Keratinocyte (primary cell): ENCODE data around the gene CEP164. TPM values are rescaled to one million over a fixed set of nuclear protein-coding genes. Genes with fewer than 3 reads are reported as not detected.

Source experiments
- DNase-seq: peaks from one replicate; pipeline ENCODE4 v3.0.0-alpha.2; 2011; ENCODE audit warnings: low read depth, missing footprints, low spot score
- FAIRE-seq: peaks from 2 replicates; lab custom pipeline; 2011; peaks lifted over from hg19 to GRCh38; lab: Jason Lieb, UNC
- H2AFZ ChIP-seq: 2 replicates; pipeline ENCODE4 v1.6.0; 2012; ENCODE audit warnings: low read length, control low read depth, inconsistent platforms; ENCODE audit not compliant: control insufficient read depth
- H3K27ac ChIP-seq: 2 replicates; pipeline ENCODE4 v1.5.1; 2011; ENCODE audit warnings: low read length; ENCODE audit not compliant: control insufficient read depth, insufficient read depth
- H3K27me3 ChIP-seq: 3 replicates; pipeline ENCODE4 v1.6.0; 2011; ENCODE audit warnings: low read length; ENCODE audit not compliant: control insufficient read depth, insufficient read depth; ENCODE audit errors: extremely low read depth
- H3K36me3 ChIP-seq, 2 experiments: 2 replicates in 1 of 2; 3 replicates in 1 of 2; pipeline ENCODE4 v1.5.1; 2011; ENCODE audit warnings: low read length in 2 of 2, mild to moderate bottlenecking in 1 of 2; ENCODE audit not compliant: control insufficient read depth in 2 of 2, insufficient read depth in 2 of 2; ENCODE audit errors: extremely low read depth in 1 of 2
- H3K4me1 ChIP-seq: 3 replicates; pipeline ENCODE4 v1.5.1; 2011; ENCODE audit warnings: low read length; ENCODE audit not compliant: control insufficient read depth, insufficient read depth; ENCODE audit errors: extremely low read depth
- H3K4me2 ChIP-seq: 3 replicates; pipeline ENCODE4 v1.6.0; 2011; ENCODE audit warnings: low read depth, low read length; ENCODE audit not compliant: control insufficient read depth, insufficient read depth; ENCODE audit errors: extremely low read depth
- H3K4me3 ChIP-seq, 3 experiments: fragments of 200-600 bp in 1 of 3; sonication (generic) in 1 of 3; 2 replicates in 2 of 3; 3 replicates in 1 of 3; pipeline ENCODE4 v1.5.1; 2011 to 2016; ENCODE audit warnings: low read length in 3 of 3, mild to moderate bottlenecking in 3 of 3, control low read depth in 2 of 3, inconsistent platforms in 1 of 3, low read depth in 1 of 3, mixed read lengths in 1 of 3, mixed run types in 1 of 3, moderate library complexity in 1 of 3; ENCODE audit not compliant: control insufficient read depth in 2 of 3, insufficient read depth in 2 of 3; ENCODE audit errors: extremely low read depth in 1 of 3
- H3K79me2 ChIP-seq: 2 replicates; pipeline ENCODE4 v1.6.0; 2012; ENCODE audit warnings: low read length; ENCODE audit not compliant: control insufficient read depth, insufficient read depth
- H3K9ac ChIP-seq: 3 replicates; pipeline ENCODE4 v1.6.0; 2011; ENCODE audit warnings: low read length; ENCODE audit not compliant: control insufficient read depth, insufficient read depth; ENCODE audit errors: extremely low read depth
- H3K9me1 ChIP-seq: 3 replicates; pipeline ENCODE4 v1.6.0; 2011; ENCODE audit warnings: low read length; ENCODE audit not compliant: control insufficient read depth, insufficient read depth; ENCODE audit errors: extremely low read depth
- H3K9me3 ChIP-seq: 2 replicates; pipeline ENCODE4 v1.5.1; 2012; ENCODE audit warnings: low read depth, low read length; ENCODE audit not compliant: control insufficient read depth
- H4K20me1 ChIP-seq: 3 replicates; pipeline ENCODE4 v1.6.0; 2011; ENCODE audit warnings: low read length; ENCODE audit not compliant: control insufficient read depth, insufficient read depth; ENCODE audit errors: extremely low read depth
- CTCF ChIP-seq, 3 experiments: IDR thresholded peaks in 1 of 3; conservative IDR thresholded peaks in 1 of 3; optimal IDR thresholded peaks in 1 of 3; 2 replicates in 2 of 3; 3 replicates in 1 of 3; pipeline versions ENCODE3 to v1.5.1; 2011; ENCODE audit warnings: low read length in 3 of 3, mild to moderate bottlenecking in 3 of 3, moderate library complexity in 2 of 3, control low read depth in 1 of 3, inconsistent platforms in 1 of 3; ENCODE audit not compliant: insufficient read depth in 2 of 3; ENCODE audit errors: extremely low read depth in 1 of 3
- EZH2 ChIP-seq: IDR thresholded peaks from one replicate; pipeline ENCODE4 v1.6.1; 2012; ENCODE audit warnings: inconsistent platforms, mild to moderate bottlenecking, low read length, moderate library complexity
- dilution Hi-C: fragments of 300-500 bp; cut with MboI; formaldehyde crosslinking; loops from one replicate; pipeline ENCODE4 v1.7.0; 2020; ENCODE audit warnings: low sequenced_read_pairs; ENCODE audit not compliant: extremely low pct_ligation_motif_present
- polyA plus RNA-seq, 5 experiments: library from polyadenylated mRNA; depleted of rRNA in 3 of 5; stranded (reverse) in 3 of 5; stranded (forward) in 1 of 5; unstranded in 1 of 5; fragments of >200 nt; gene quantifications; 1 replicate in 1 of 5; 2 replicates in 3 of 5; 3 replicates in 1 of 5; pipeline versions ENCODE4 v1.2.1 to v1.2.3, GENCODE V29; 2011 to 2012; ENCODE audit warnings: missing spikeins in 2 of 5, low read depth in 1 of 5, low replicate concordance in 1 of 5

CEP164 gene
- polyA plus RNA-seq, 1 donor (not counting 4 experiments of a cell fraction or from before 2014, with no cell fraction given): 15.1 TPM

- no peaks in the 10 kb centered on the region for H4K20me1 ChIP-seq
- peaks cover 11% of the 10 kb centered on the region for H3K27me3 ChIP-seq
- no peak overlapping the region for H3K4me2 ChIP-seq
- peaks cover 5% of the 10 kb centered on the region for H3K4me1 ChIP-seq
- no peaks in the 10 kb centered on the region for H3K9me3 ChIP-seq
- H3K79me2 ChIP-seq: no peaks in the 10 kb centered on the region
- H3K9ac ChIP-seq: no peak overlapping the region
- H3K36me3 ChIP-seq: no peaks in the 10 kb centered on the region
- no peaks in the 10 kb centered on the region for H3K9me1 ChIP-seq
- H3K27ac ChIP-seq: no peak overlapping the region
- no peak overlapping the region for H3K4me3 ChIP-seq
- DNase-seq (peak; percentile 4), FAIRE-seq (peak; percentile 53)
- no peak for TF ChIP-seq CTCF (optimal IDR thresholded peaks at IDR 0.05 in 1 of 3, IDR thresholded peaks at IDR 0.05 in 1 of 3, conservative IDR thresholded peaks at IDR 0.05 in 1 of 3; ENCODE audit: extremely low read depth in 1 of 3, insufficient read depth in 2 of 3, low read length in 3 of 3)
- TF ChIP-seq EZH2: no peak
- H2AFZ ChIP-seq: no peak overlapping the region
- dilution Hi-C loops: no loop called here
These were observed 130.8 kb downstream of the CEP164 start for GRCh38 chr11:117458275-117459122.

GRCh38 chr11:117459123-117459978 lies 131.7 kb downstream of the CEP164 start:
- Histone ChIP-seq H3K27me3 (peaks cover 11% of the 10 kb centered on the region), H2AFZ (no peak overlapping the region), H3K4me3 (no peak overlapping the region), H3K9ac (no peak overlapping the region), H3K9me1 (no peaks in the 10 kb centered on the region), H3K79me2 (no peaks in the 10 kb centered on the region), H3K4me2 (no peak overlapping the region), H3K9me3 (no peaks in the 10 kb centered on the region), H3K27ac (no peak overlapping the region), H4K20me1 (no peaks in the 10 kb centered on the region), H3K36me3 (no peaks in the 10 kb centered on the region), H3K4me1 (peaks cover 5% of the 10 kb centered on the region)
- FAIRE-seq: no peak
- dilution Hi-C loops: no loop called here
- DNase-seq: no peak
- no peak for TF ChIP-seq CTCF (optimal IDR thresholded peaks at IDR 0.05 in 1 of 3, IDR thresholded peaks at IDR 0.05 in 1 of 3, conservative IDR thresholded peaks at IDR 0.05 in 1 of 3; ENCODE audit: extremely low read depth in 1 of 3, insufficient read depth in 2 of 3, low read length in 3 of 3)
- no peak for TF ChIP-seq EZH2
